Panc1 (cell line): Measurements from ENCODE around the gene SNX1. TPM values are rescaled to one million over a fixed set of nuclear protein-coding genes. Genes with fewer than 3 reads are reported as not detected.

ENCODE experiments used
- ATAC-seq: fragments of 200-7000 bp; cut with Tn5 transposase; 2 replicates; pipeline ENCODE4 v1.9.1; 2020; ENCODE audit warnings: mild to moderate bottlenecking, moderate library complexity
- BruUV-seq: library from RNA; stranded (reverse); fragments of 400-500 nt; replicated peaks from 2 replicates; lab custom pipeline; 2021; lab: Mats Ljungman, UMichigan
- CTCF ChIA-PET: fragments of 300-600 bp; sonication (Branson Sonifier 250); formaldehyde crosslinking; loops from one replicate; lab custom pipeline; 2022; ENCODE audit warnings: antibody characterized with exemption; lab: Charles Lee
- POLR2A ChIA-PET: fragments of 300-600 bp; sonication (Branson Sonifier 250); formaldehyde crosslinking; loops from one replicate; lab custom pipeline; 2022; ENCODE audit warnings: antibody characterized with exemption; lab: Charles Lee
- DNase-seq: peaks from one replicate; pipeline ENCODE4 v3.0.0-alpha.2; 2010; ENCODE audit warnings: low read depth, low spot score
- H3K27ac ChIP-seq: 2 replicates; pipeline ENCODE4 v1.5.1; 2011; ENCODE audit warnings: mild to moderate bottlenecking, low read length, inconsistent platforms
- H3K27me3 ChIP-seq: fragments of 200-500 bp; sonication (Bioruptor generic); 2 replicates; pipeline ENCODE4 v1.6.0; 2014; ENCODE audit warnings: low read length, inconsistent platforms; ENCODE audit not compliant: control insufficient read depth, insufficient read depth
- H3K36me3 ChIP-seq: fragments of 200-500 bp; sonication (Bioruptor generic); 2 replicates; pipeline ENCODE4 v1.5.1; 2014; ENCODE audit warnings: inconsistent platforms, mild to moderate bottlenecking, low read length, moderate library complexity; ENCODE audit not compliant: control insufficient read depth, insufficient read depth
- H3K4me1 ChIP-seq: 2 replicates; pipeline ENCODE4 v1.5.1; 2011; ENCODE audit warnings: inconsistent platforms, mild to moderate bottlenecking, low read length, moderate library complexity; ENCODE audit not compliant: control insufficient read depth, insufficient read depth
- H3K4me3 ChIP-seq, 2 experiments: 2 replicates each; pipeline ENCODE4 v1.5.1; 2011 to 2012; ENCODE audit warnings: low read depth in 2 of 2, low read length in 2 of 2, mild to moderate bottlenecking in 2 of 2, inconsistent platforms in 1 of 2, moderate library complexity in 1 of 2
- H3K9me3 ChIP-seq: fragments of 200-500 bp; sonication (Bioruptor generic); 2 replicates; pipeline ENCODE4 v1.5.1; 2014; ENCODE audit warnings: low read depth, mild to moderate bottlenecking, inconsistent platforms, low read length, moderate library complexity; ENCODE audit not compliant: control insufficient read depth, insufficient read depth
- CTCF ChIP-seq: fragments of 450-650 bp; IDR thresholded peaks from 2 replicates; pipeline ENCODE4 v1.5.1; 2017; ENCODE audit warnings: mild to moderate bottlenecking
- POLR2AphosphoS5 ChIP-seq: IDR thresholded peaks from 2 replicates; pipeline ENCODE4 v1.6.1; 2012; ENCODE audit warnings: mild to moderate bottlenecking, low read depth, low read length, moderate library complexity
- REST ChIP-seq, 2 experiments: IDR thresholded peaks; 2 replicates each; pipeline ENCODE4 v1.6.1; 2011 to 2012; ENCODE audit warnings: low read depth in 2 of 2, control low read depth in 1 of 2, low read length in 1 of 2, mild to moderate bottlenecking in 1 of 2, moderate library complexity in 1 of 2; ENCODE audit not compliant: insufficient read depth in 1 of 2
- SIN3A ChIP-seq: IDR thresholded peaks from 2 replicates; pipeline ENCODE4 v1.6.1; 2012; ENCODE audit warnings: low read depth, mild to moderate bottlenecking, low read length, moderate library complexity, borderline replicate concordance; ENCODE audit not compliant: insufficient read depth
- TCF7L2 ChIP-seq: IDR thresholded peaks from 2 replicates; pipeline ENCODE4 v1.6.1; 2011; ENCODE audit warnings: mild to moderate bottlenecking, low read depth, low read length, inconsistent platforms
- in situ Hi-C: cut with HindIII; loops from 2 replicates; pipeline ENCODE4 v1.10.0; 2016; ENCODE audit warnings: low sequenced_read_pairs, low pct_unique_long_range_greater_than_20kb
- intact Hi-C: fragments of 100-400 bp; cut with micrococcal nuclease; formaldehyde crosslinking; loops from one replicate; pipeline ENCODE4 v1.10.0; 2022; ENCODE audit not compliant: unreplicated experiment
- total RNA-seq: library from RNA; stranded (reverse); gene quantifications from one replicate; pipeline ENCODE4 v1.2.1, GENCODE V29; 2021; ENCODE audit not compliant: unreplicated experiment

Gene SNX1
- total RNA-seq, 1 experiment from 2014 or later: 96.2 TPM

- TF ChIP-seq CTCF (no peak), SIN3A (no peak), REST (IDR thresholded peaks at IDR 0.05; ENCODE audit: insufficient read depth in 1 of 2, low read depth in 2 of 2, low read length in 1 of 2) (no peak), POLR2AphosphoS5 (no peak), TCF7L2 (no peak)
- Histone ChIP-seq H3K36me3 (no peaks in the 10 kb centered on the region), H3K27ac (no peak overlapping the region), H3K9me3 (no peaks in the 10 kb centered on the region), H3K27me3 (no peaks in the 10 kb centered on the region), H3K4me1 (peaks cover 10% of the 10 kb centered on the region), H3K4me3 (no peak overlapping the region)
- intact Hi-C loops (no loop called here), in situ Hi-C loops (no loop called here)
- DNase-seq: no peak
- no peak for ATAC-seq
- BruUV-seq: no TSS peak
- CTCF ChIA-PET: interaction anchor here (0.5 kb wide), 1 partner anchor 11 kb away, joined by 6 read pairs; no protein-coding TSS in a partner anchor
- POLR2A ChIA-PET: no interaction called here
These were observed 6.7 kb downstream of the SNX1 start for GRCh38 chr15:64102497-64102896.

- DNase-seq (no peak), ATAC-seq (no peak)
- Histone ChIP-seq H3K4me1 (no peaks in the 10 kb centered on the region), H3K4me3 (no peak overlapping the region), H3K9me3 (no peaks in the 10 kb centered on the region), H3K36me3 (no peaks in the 10 kb centered on the region), H3K27ac (no peak overlapping the region), H3K27me3 (no peaks in the 10 kb centered on the region)
- POLR2A ChIA-PET: no interaction called here
- in situ Hi-C loops: no loop called here
- BruUV-seq: no TSS peak
- intact Hi-C loops: no loop called here
- no peak for TF ChIP-seq CTCF
- no peak for TF ChIP-seq POLR2AphosphoS5
- no peak for TF ChIP-seq TCF7L2
- no peak for TF ChIP-seq SIN3A
- TF ChIP-seq REST (IDR thresholded peaks at IDR 0.05; ENCODE audit: insufficient read depth in 1 of 2, low read depth in 2 of 2, low read length in 1 of 2): no peak
- CTCF ChIA-PET: no interaction called here
These were observed 9.4 kb downstream of the SNX1 start for GRCh38 chr15:64105113-64105704.
